Peyer's patch (tissue), 4 donors: Measurements from ENCODE around the gene FBXL4.

Source experiments
- POLR2A ChIP-seq, 2 donors: fragments of 450-650 bp; IDR thresholded peaks; one replicate each; pipeline ENCODE4 v1.5.1; 2017; ENCODE audit warnings: antibody characterized with exemption in 2 of 2, mild to moderate bottlenecking in 2 of 2, moderate library complexity in 2 of 2
- TF ChIP-seq, protein P1 (sequence below), 6 experiments: fragments of 450-650 bp in 4 of 6; fragments of 200-600 bp in 2 of 6; sonication (generic) in 1 of 6; IDR thresholded peaks; one replicate each; pipeline ENCODE4 v1.5.1; 2017 to 2019; ENCODE audit warnings: antibody characterized with exemption in 6 of 6, mild to moderate bottlenecking in 3 of 6, moderate library complexity in 1 of 6

DNA sequence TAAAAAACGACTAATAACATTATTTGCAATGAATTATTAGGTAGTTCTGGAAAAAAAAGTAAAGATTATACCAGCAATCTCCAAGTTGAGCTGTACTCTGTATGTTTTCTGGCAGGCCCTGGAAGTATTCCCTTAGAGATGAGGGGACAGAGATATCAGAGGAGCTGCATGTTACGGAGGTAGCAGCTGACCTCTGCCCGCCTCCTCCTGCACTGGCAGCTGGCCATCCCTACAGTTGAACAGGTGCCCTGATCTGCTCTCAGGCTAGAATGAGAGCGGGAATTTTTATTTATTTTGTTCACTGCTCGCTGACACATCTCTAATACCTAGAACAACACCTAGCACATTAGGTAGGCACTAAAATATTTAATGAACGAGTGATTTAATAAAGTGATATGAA is 23.1 kb downstream of the FBXL4 start:
- no peak for TF ChIP-seq POLR2A (IDR thresholded peaks at IDR 0.05)
- TF ChIP-seq, protein P1, sequence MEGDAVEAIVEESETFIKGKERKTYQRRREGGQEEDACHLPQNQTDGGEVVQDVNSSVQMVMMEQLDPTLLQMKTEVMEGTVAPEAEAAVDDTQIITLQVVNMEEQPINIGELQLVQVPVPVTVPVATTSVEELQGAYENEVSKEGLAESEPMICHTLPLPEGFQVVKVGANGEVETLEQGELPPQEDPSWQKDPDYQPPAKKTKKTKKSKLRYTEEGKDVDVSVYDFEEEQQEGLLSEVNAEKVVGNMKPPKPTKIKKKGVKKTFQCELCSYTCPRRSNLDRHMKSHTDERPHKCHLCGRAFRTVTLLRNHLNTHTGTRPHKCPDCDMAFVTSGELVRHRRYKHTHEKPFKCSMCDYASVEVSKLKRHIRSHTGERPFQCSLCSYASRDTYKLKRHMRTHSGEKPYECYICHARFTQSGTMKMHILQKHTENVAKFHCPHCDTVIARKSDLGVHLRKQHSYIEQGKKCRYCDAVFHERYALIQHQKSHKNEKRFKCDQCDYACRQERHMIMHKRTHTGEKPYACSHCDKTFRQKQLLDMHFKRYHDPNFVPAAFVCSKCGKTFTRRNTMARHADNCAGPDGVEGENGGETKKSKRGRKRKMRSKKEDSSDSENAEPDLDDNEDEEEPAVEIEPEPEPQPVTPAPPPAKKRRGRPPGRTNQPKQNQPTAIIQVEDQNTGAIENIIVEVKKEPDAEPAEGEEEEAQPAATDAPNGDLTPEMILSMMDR (IDR thresholded peaks at IDR 0.05), result no peak
